ENCODE measurements around the gene FBXO44. TPM values are rescaled to one million over a fixed set of nuclear protein-coding genes. Genes with fewer than 3 reads are reported as not detected.

Gene FBXO44
- total RNA-seq, 1 experiment from 2014 or later: 60.9 TPM

DNA sequence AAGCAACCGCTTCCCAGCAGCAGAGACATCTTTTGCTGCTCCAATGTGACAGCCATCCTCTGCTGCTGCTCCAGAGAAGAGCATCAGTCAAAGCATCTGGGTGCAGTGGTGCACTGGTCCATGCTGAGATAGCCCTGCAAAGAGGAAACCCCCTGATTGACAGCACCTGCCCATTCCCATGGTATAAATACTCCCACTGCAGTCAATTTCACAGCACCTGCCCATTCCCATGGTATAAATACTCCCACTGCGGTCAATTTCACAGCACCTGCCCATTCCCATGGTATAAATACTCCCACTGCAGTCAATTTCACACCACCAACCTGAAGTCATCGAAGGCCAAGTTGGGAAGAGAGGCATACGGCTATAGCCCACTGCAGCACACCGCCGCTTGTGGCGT lies 25.9 kb upstream of the FBXO44 start:
- no peak for ATAC-seq
- H3K9me3 ChIP-seq (ENCODE audit: control insufficient read depth in 1 of 2, insufficient read depth in 1 of 2, low read depth in 1 of 2, low read length in 2 of 2): no peaks in the 10 kb centered on the region
- ChIA-PET POLR2A (no interaction called here), RAD21 (ENCODE audit: low non-redundant PET in 1 of 2, low total read pairs in 2 of 2, uncharacterized antibody in 2 of 2, unreplicated experiment in 2 of 2) (no interaction called here), CTCF (no interaction called here)
- intact Hi-C loops (cut with micrococcal nuclease): no loop called here
- H3K4me1 ChIP-seq (ENCODE audit: control insufficient read depth in 1 of 2, insufficient read depth in 2 of 2, low read length in 2 of 2): no peaks in the 10 kb centered on the region
- H3K79me2 ChIP-seq (ENCODE audit: insufficient read depth, low read length): no peaks in the 10 kb centered on the region
- no peak overlapping the region for H3K9ac ChIP-seq (ENCODE audit: low read length)
- H3K27me3 ChIP-seq (ENCODE audit: insufficient read depth, low read length): peaks cover 17% of the 10 kb centered on the region; the same call in 1 of the 2 replicates
- H3K27ac ChIP-seq (ENCODE audit: low read depth, low read length): no peak overlapping the region
- H3K4me2 ChIP-seq (ENCODE audit: low read length): no peak overlapping the region
- TF ChIP-seq TCF7L2 (IDR thresholded peaks at IDR 0.05; ENCODE audit: borderline replicate concordance, extremely low read depth, insufficient read depth, insufficient read length) (no peak), EZH2phosphoT487 (IDR thresholded peaks at IDR 0.05; ENCODE audit: borderline replicate concordance) (no peak), POLR2A (IDR thresholded peaks at IDR 0.05; ENCODE audit: borderline replicate concordance, extremely low read depth, insufficient read depth, insufficient read length) (no peak), ZNF274 (IDR thresholded peaks at IDR 0.05; ENCODE audit: low read depth, low read length) (no peak), SP1 (IDR thresholded peaks at IDR 0.05; ENCODE audit: low read depth) (no peak), FOSL1 (IDR thresholded peaks at IDR 0.05; ENCODE audit: low read depth) (no peak), JUND (IDR thresholded peaks at IDR 0.05) (no peak), POLR2AphosphoS5 (IDR thresholded peaks at IDR 0.05; ENCODE audit: low read depth, low read length) (no peak), EGR1 (IDR thresholded peaks at IDR 0.05; ENCODE audit: low read depth) (no peak), YY1 (IDR thresholded peaks at IDR 0.05; ENCODE audit: extremely low read depth, insufficient replicate concordance, low read depth, low read length) (no peak), CBX3 (IDR thresholded peaks at IDR 0.05; ENCODE audit: low read depth) (no peak), RAD21 (IDR thresholded peaks at IDR 0.05; ENCODE audit: low read depth) (no peak), EZH2 (IDR thresholded peaks at IDR 0.05) (no peak)
- TF ChIP-seq, protein P1, sequence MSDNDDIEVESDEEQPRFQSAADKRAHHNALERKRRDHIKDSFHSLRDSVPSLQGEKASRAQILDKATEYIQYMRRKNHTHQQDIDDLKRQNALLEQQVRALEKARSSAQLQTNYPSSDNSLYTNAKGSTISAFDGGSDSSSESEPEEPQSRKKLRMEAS (IDR thresholded peaks at IDR 0.05): no peak
- TF ChIP-seq, protein P2, sequence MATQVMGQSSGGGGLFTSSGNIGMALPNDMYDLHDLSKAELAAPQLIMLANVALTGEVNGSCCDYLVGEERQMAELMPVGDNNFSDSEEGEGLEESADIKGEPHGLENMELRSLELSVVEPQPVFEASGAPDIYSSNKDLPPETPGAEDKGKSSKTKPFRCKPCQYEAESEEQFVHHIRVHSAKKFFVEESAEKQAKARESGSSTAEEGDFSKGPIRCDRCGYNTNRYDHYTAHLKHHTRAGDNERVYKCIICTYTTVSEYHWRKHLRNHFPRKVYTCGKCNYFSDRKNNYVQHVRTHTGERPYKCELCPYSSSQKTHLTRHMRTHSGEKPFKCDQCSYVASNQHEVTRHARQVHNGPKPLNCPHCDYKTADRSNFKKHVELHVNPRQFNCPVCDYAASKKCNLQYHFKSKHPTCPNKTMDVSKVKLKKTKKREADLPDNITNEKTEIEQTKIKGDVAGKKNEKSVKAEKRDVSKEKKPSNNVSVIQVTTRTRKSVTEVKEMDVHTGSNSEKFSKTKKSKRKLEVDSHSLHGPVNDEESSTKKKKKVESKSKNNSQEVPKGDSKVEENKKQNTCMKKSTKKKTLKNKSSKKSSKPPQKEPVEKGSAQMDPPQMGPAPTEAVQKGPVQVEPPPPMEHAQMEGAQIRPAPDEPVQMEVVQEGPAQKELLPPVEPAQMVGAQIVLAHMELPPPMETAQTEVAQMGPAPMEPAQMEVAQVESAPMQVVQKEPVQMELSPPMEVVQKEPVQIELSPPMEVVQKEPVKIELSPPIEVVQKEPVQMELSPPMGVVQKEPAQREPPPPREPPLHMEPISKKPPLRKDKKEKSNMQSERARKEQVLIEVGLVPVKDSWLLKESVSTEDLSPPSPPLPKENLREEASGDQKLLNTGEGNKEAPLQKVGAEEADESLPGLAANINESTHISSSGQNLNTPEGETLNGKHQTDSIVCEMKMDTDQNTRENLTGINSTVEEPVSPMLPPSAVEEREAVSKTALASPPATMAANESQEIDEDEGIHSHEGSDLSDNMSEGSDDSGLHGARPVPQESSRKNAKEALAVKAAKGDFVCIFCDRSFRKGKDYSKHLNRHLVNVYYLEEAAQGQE (IDR thresholded peaks at IDR 0.05; ENCODE audit: low read depth): no peak
- TF ChIP-seq, protein P3, sequence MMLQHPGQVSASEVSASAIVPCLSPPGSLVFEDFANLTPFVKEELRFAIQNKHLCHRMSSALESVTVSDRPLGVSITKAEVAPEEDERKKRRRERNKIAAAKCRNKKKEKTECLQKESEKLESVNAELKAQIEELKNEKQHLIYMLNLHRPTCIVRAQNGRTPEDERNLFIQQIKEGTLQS (IDR thresholded peaks at IDR 0.05): no peak
- no peaks in the 10 kb centered on the region for H3K36me3 ChIP-seq (ENCODE audit: control insufficient read depth in 1 of 2, insufficient read depth in 2 of 2, low read length in 2 of 2)
- BruUV-seq (replicated peaks): no TSS peak
- H4K20me1 ChIP-seq (ENCODE audit: insufficient read depth): no peaks in the 10 kb centered on the region
- H3K4me3 ChIP-seq (replicated peaks in 1 of 2; ENCODE audit: low read depth in 1 of 2, low read length in 2 of 2): no peak overlapping the region
- DNase-seq (ENCODE audit: low read depth, low spot score): no peak
- H2AFZ ChIP-seq (ENCODE audit: low read depth, low read length, poor library complexity, severe bottlenecking): no peak overlapping the region
- H3K9me2 ChIP-seq (ENCODE audit: insufficient read depth): no peaks in the 10 kb centered on the region
